Smooth muscle cell (in vitro differentiated cells): Measurements from ENCODE around the gene ITGA7. TPM values are rescaled to one million over a fixed set of nuclear protein-coding genes. Genes with fewer than 3 reads are reported as not detected.

ENCODE experiments used
- DNase-seq: peaks from one replicate; lab custom pipeline; 2025; ENCODE audit not compliant: unreplicated experiment; lab: John Stamatoyannopoulos, UW
- H2AFZ ChIP-seq: fragments of 200-600 bp; sonication (generic); 2 replicates; pipeline ENCODE4 v1.6.0; 2016; ENCODE audit warnings: antibody characterized with exemption, low read depth, mild to moderate bottlenecking
- H3F3A ChIP-seq: fragments of 200-600 bp; sonication (generic); 2 replicates; pipeline ENCODE4 v1.6.0; 2017; ENCODE audit warnings: antibody characterized with exemption, low read depth
- H3K27ac ChIP-seq: fragments of 200-600 bp; sonication (generic); 2 replicates; pipeline ENCODE4 v1.5.1; 2016; ENCODE audit warnings: low read depth, mild to moderate bottlenecking
- H3K27me3 ChIP-seq: fragments of 200-600 bp; sonication (generic); 2 replicates; pipeline ENCODE4 v1.6.1; 2016; ENCODE audit warnings: low read depth, mild to moderate bottlenecking
- H3K36me3 ChIP-seq: fragments of 200-600 bp; sonication (generic); 2 replicates; pipeline ENCODE4 v1.5.1; 2016; ENCODE audit warnings: low read depth
- H3K4me1 ChIP-seq: fragments of 200-600 bp; sonication (generic); 2 replicates; pipeline ENCODE4 v1.5.1; 2016; ENCODE audit warnings: low read depth
- H3K4me2 ChIP-seq: fragments of 200-600 bp; sonication (generic); 2 replicates; pipeline ENCODE4 v1.6.0; 2016; ENCODE audit warnings: mild to moderate bottlenecking
- H3K4me3 ChIP-seq: fragments of 200-600 bp; sonication (generic); 2 replicates; pipeline ENCODE4 v1.5.1; 2016; ENCODE audit warnings: mild to moderate bottlenecking
- H3K79me2 ChIP-seq: fragments of 200-600 bp; sonication (generic); 2 replicates; pipeline ENCODE4 v1.6.0; 2016; ENCODE audit warnings: low read depth, mild to moderate bottlenecking
- H3K9ac ChIP-seq: fragments of 200-600 bp; sonication (generic); 2 replicates; pipeline ENCODE4 v1.6.0; 2016; ENCODE audit warnings: low read depth
- H3K9me3 ChIP-seq: fragments of 200-600 bp; sonication (generic); replicated peaks from 2 replicates; pipeline ENCODE4 v1.5.1; 2016; ENCODE audit warnings: low read depth
- H4K20me1 ChIP-seq: fragments of 200-600 bp; sonication (generic); 2 replicates; pipeline ENCODE4 v1.6.0; 2016; ENCODE audit warnings: low read depth
- CTCF ChIP-seq: fragments of 200-600 bp; sonication (generic); IDR thresholded peaks from 2 replicates; pipeline ENCODE4 v1.5.1; 2017; ENCODE audit warnings: borderline replicate concordance, mild to moderate bottlenecking, antibody characterized with exemption; ENCODE audit not compliant: insufficient read depth, poor library complexity, severe bottlenecking
- WGBS: methylation state at CpG from one replicate; pipeline ENCODE4 v1.1.7; 2016; ENCODE audit warnings: low lambda C conversion rate; 5-methylcytosine and 5-hydroxymethylcytosine counted together
- polyA plus RNA-seq: library from polyadenylated mRNA; unstranded; fragments of >200 nt; fragmentation: Nextera tagmentation; extraction: Ambion mirVana; gene quantifications from 2 replicates; pipeline ENCODE4 v1.2.1, GENCODE V29; 2016
- total RNA-seq: library from RNA; depleted of rRNA; stranded (reverse); fragments of >200 nt; gene quantifications from 2 replicates; pipeline ENCODE4 v1.2.3, GENCODE V29; 2014

Gene ITGA7
- total and polyA plus RNA-seq, 2 experiments from 2014 or later, result 0.90 to 1.1 TPM

GRCh38 chr12:55737581-55738122 lies 29.9 kb upstream of the ITGA7 start:
- no peak for DNase-seq
- Histone ChIP-seq H3K27ac (peak overlapping the region; percentile 48), H3K9ac (peak overlapping the region; percentile 49), H3K79me2 (no peaks in the 10 kb centered on the region), H3K4me1 (peaks cover 17% of the 10 kb centered on the region), H2AFZ (peak overlapping the region; percentile 81), H3K9me3 (no peaks in the 10 kb centered on the region), H3F3A (peaks cover 13% of the 10 kb centered on the region), H3K4me2 (peak overlapping the region; percentile 91), H3K27me3 (no peaks in the 10 kb centered on the region), H3K36me3 (no peaks in the 10 kb centered on the region), H3K4me3 (peak overlapping the region; percentile 70), H4K20me1 (no peaks in the 10 kb centered on the region)
- no peak for TF ChIP-seq CTCF
- 5% methylated on average over 4 of the region's 4 CpGs for WGBS

GRCh38 chr12:55736780-55737580 lies 29.3 kb upstream of the ITGA7 start:
- Histone ChIP-seq H3K79me2 (no peaks in the 10 kb centered on the region), H2AFZ (peak overlapping the region; percentile 81), H3F3A (peaks cover 13% of the 10 kb centered on the region), H3K9me3 (no peaks in the 10 kb centered on the region), H3K27me3 (no peaks in the 10 kb centered on the region), H3K36me3 (no peaks in the 10 kb centered on the region), H3K4me2 (peak overlapping the region; percentile 91), H3K9ac (no peak overlapping the region), H3K4me3 (no peak overlapping the region), H4K20me1 (no peaks in the 10 kb centered on the region), H3K4me1 (peaks cover 14% of the 10 kb centered on the region), H3K27ac (peak overlapping the region; percentile 48)
- no peak for DNase-seq
- TF ChIP-seq CTCF, result peak; percentile 66
- WGBS, result 26% methylated on average over 6 of the region's 6 CpGs

GRCh38 chr12:55736076-55736475 lies 28.4 kb upstream of the ITGA7 start:
- 89% methylated on average over 3 of the region's 3 CpGs for WGBS
- DNase-seq, result no peak
- TF ChIP-seq CTCF, result no peak

GRCh38 chr12:55734595-55734994 lies 26.9 kb upstream of the ITGA7 start:
- no peak overlapping the region for H3K4me3 ChIP-seq
- H3F3A ChIP-seq, result peaks cover 22% of the 10 kb centered on the region
- 96% methylated on average over 3 of the region's 3 CpGs for WGBS
- DNase-seq, result no peak
- H3K4me1 ChIP-seq, result peaks cover 21% of the 10 kb centered on the region
- no peaks in the 10 kb centered on the region for H4K20me1 ChIP-seq
- no peaks in the 10 kb centered on the region for H3K27me3 ChIP-seq
- no peak overlapping the region for H3K4me2 ChIP-seq
- no peaks in the 10 kb centered on the region for H3K9me3 ChIP-seq
- peaks cover 15% of the 10 kb centered on the region for H3K79me2 ChIP-seq
- no peak overlapping the region for H2AFZ ChIP-seq
- TF ChIP-seq CTCF, result no peak
- no peak overlapping the region for H3K9ac ChIP-seq
- H3K27ac ChIP-seq, result no peak overlapping the region
- no peaks in the 10 kb centered on the region for H3K36me3 ChIP-seq

More at GRCh38 chr12:55736076-55736475, 28.4 kb upstream of the ITGA7 start:
- Histone ChIP-seq H3K4me2 (no peak overlapping the region), H3K9ac (no peak overlapping the region), H3F3A (peaks cover 13% of the 10 kb centered on the region), H3K36me3 (no peaks in the 10 kb centered on the region), H3K79me2 (peaks cover 7% of the 10 kb centered on the region), H3K9me3 (no peaks in the 10 kb centered on the region), H3K4me3 (no peak overlapping the region), H3K4me1 (peaks cover 12% of the 10 kb centered on the region), H4K20me1 (no peaks in the 10 kb centered on the region), H2AFZ (no peak overlapping the region), H3K27ac (no peak overlapping the region), H3K27me3 (no peaks in the 10 kb centered on the region)
